GM12892 (cell line): ENCODE data around the gene PRDX1.

Experiments
- DNase-seq: peaks from one replicate; pipeline ENCODE4 v3.0.0; 2011; ENCODE audit not compliant: insufficient read length
- FAIRE-seq: peaks from 2 replicates; lab custom pipeline; 2011; peaks lifted over from hg19 to GRCh38; lab: Jason Lieb, UNC
- POLR2A ChIP-seq: IDR thresholded peaks from 2 replicates; pipeline ENCODE4 v1.6.1; 2011; ENCODE audit warnings: low read depth, low read length, control low read depth
- POLR2AphosphoS5 ChIP-seq: IDR thresholded peaks from 2 replicates; pipeline ENCODE4 v1.6.1; 2011; ENCODE audit warnings: low read depth, low read length, control low read depth
- TAF1 ChIP-seq: IDR thresholded peaks from 2 replicates; pipeline ENCODE4 v1.6.1; 2011; ENCODE audit warnings: low read depth, mild to moderate bottlenecking, control low read depth, low read length, borderline replicate concordance

Gene PRDX1

DNA sequence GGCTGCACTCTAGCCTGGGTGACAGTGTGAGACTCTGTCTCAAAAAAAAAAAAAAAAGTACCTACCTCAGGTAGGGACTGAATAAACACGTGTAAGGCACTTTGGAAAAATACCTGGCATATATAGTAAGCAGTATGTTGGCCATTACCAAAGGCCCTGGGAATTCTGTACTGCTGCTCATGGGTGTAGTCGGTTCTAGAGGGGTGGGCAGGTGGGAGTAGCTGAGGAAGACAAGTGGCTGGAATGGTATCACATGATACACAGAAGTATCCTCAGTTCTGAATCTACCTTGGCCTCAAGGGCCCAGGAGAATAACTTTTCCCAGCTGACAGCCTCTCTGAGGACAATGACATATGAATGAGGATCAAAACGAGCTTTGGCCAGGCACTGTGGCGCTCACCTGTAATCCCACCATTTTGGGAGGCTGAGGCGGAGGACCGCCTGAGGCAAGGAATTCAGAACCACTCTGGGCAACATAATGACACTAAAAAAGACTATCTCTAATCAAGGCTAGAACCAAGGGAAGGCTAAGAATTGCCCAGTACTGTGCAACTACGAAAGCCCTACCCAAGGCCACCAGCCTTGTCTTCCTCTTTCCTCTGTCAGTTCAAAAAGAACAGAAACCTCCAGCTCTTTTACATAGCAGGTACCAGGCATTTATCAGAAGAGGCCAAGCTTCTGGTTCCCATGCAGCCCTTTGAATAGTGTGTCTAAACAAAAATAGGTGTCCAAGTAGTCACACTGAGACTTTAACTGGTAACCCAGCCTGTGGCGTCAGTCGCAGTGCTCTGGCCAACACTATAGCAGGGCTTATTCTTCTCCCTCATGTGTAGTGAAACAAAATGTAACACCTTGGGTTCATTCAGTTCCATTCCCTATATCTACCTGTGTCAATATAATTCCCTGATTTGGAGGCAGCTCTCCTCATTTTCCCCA, 11.4 kb downstream of the PRDX1 start:
- no peak for DNase-seq
- no peak for FAIRE-seq
- TF ChIP-seq POLR2AphosphoS5 (no peak), TAF1 (no peak), POLR2A (0 out of 2 replicates have a peak, but pooled peaks have one; percentile 12)

- FAIRE-seq: no peak
- no peak for DNase-seq
- no peak for TF ChIP-seq TAF1
- peak; percentile 69 for TF ChIP-seq POLR2A
- TF ChIP-seq POLR2AphosphoS5: peak; percentile 82
Observed at GRCh38 chr1:45508295-45509151, 13.2 kb downstream of the PRDX1 start.

GRCh38 chr1:45507893-45508292, 13.8 kb downstream of the PRDX1 start:
- DNase-seq (no peak), FAIRE-seq (no peak)
- TF ChIP-seq TAF1 (no peak), POLR2A (no peak)

GRCh38 chr1:45507195-45507594, 14.5 kb downstream of the PRDX1 start:
- FAIRE-seq: no peak

GRCh38 chr1:45503462-45504360, 18.0 kb downstream of the PRDX1 start:
- peak; percentile 44 for FAIRE-seq
- DNase-seq: no peak
- no peak for TF ChIP-seq POLR2A

More at GRCh38 chr1:45507195-45507594, 14.5 kb downstream of the PRDX1 start:
- TF ChIP-seq TAF1 (no peak), POLR2A (no peak), POLR2AphosphoS5 (no peak)
- DNase-seq: no peak

DNA sequence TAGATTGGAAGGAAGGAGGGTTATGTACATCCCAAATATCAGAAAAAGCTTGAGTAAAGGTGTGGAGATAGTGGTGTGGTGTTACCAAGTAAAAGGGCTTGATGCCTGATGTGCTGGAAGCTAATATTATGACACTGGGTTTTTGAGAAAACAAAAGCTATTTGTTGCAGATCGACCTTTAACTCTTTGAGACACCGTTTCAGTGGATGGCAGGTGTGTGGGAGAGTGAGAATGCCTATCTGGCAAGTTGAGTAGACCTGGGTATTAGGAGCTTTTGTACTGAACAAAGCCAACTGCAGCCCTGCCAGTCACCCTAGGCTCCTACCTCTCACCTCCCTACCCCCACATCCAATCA, 20.2 kb downstream of the PRDX1 start:
- no peak for DNase-seq
- no peak for TF ChIP-seq POLR2AphosphoS5
- no peak for TF ChIP-seq TAF1
- no peak for TF ChIP-seq POLR2A
- FAIRE-seq: no peak

DNA sequence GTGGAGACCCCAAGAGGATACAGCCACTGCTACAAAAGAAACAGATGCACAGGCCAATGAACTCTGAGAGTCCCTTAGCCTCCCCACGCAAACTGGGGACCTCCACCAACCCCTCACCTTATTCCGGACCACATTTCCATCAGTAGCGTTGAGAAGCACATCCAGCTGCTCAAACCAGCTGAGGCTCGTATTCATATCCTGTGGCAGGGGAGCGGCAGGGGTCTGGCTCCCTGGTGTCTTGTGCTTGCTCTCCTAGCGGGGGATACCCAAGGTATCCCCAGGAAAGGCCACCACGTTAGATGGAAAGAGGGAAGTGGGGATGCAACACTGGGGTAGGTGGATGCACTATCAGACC, 22.3 kb downstream of the PRDX1 start:
- no peak for FAIRE-seq
- DNase-seq: no peak
- TF ChIP-seq POLR2A (no peak), POLR2AphosphoS5 (no peak), TAF1 (no peak)

- DNase-seq (no peak), FAIRE-seq (no peak)
- TF ChIP-seq POLR2AphosphoS5 (no peak), TAF1 (no peak), POLR2A (no peak)
Observed at GRCh38 chr1:45498279-45498678, 23.4 kb downstream of the PRDX1 start.

DNA sequence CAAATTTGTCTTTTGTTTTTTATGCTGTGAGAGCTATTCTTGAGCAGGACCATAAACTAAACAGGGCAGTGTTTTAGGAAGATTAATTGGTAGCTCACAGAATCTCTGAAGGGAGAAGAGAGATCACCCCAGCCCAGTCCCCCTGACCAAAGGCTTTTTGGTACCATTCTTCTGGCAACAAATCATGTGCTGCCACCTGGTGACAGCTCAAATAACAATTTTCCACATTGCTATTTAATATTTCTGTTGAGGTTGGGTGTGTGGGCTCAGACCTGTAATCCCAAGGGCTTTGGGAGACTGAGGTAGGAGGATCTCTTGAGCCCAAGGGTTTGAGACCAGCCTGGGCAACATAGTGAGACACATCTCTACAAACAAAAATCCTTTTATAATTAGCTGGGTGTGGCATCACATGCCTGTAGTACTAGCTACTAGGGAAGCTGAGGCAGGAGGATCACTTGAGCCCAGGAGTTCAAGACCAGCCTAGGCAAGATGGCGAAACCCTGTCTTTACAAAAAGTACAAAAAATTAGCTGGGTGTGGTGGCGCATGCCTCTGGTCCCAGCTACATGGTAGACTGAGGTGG, 28.5 kb downstream of the PRDX1 start:
- TF ChIP-seq POLR2AphosphoS5 (no peak), POLR2A (no peak), TAF1 (no peak)
- DNase-seq: no peak
- FAIRE-seq: no peak

GRCh38 chr1:45492691-45493090, 29.0 kb downstream of the PRDX1 start:
- TF ChIP-seq TAF1: no peak
- TF ChIP-seq POLR2AphosphoS5: no peak
- DNase-seq (no peak), FAIRE-seq (no peak)
